ENCODE measurements around the gene HNRNPA0.

GRCh38 chr5:137750436-137750835 is 3.7 kb downstream of the HNRNPA0 start:
- TF ChIP-seq CTCF (IDR thresholded peaks at IDR 0.05) (no peak), MAX (IDR thresholded peaks at IDR 0.05; ENCODE audit: low read depth) (no peak), YY1 (IDR thresholded peaks at IDR 0.05; ENCODE audit: low read depth) (no peak), TCF12 (IDR thresholded peaks at IDR 0.05) (no peak), RAD21 (IDR thresholded peaks at IDR 0.05; ENCODE audit: low read length) (no peak)

All from SK-N-SH (cell line).